Mesothelial cell of epicardium (in vitro differentiated cells): ENCODE measurements around the gene TOP1. TPM values are rescaled to one million over a fixed set of nuclear protein-coding genes. Genes with fewer than 3 reads are reported as not detected.
"Not testable (repeated sequence)": the region's sequence is repeated elsewhere in the genome, so short reads cannot be mapped to it uniquely, and the experiment has no call there.

Source experiments
- DNase-seq, 2 experiments: peaks; one replicate each; pipeline ENCODE4 v3.0.0; 2021; ENCODE audit warnings: low spot score in 2 of 2; ENCODE audit not compliant: unreplicated experiment in 2 of 2
- H3K27ac Mint-ChIP-seq: 2 replicates; pipeline ENCODE4 v1.8.0; 2021; ENCODE audit warnings: mixed read lengths
- H3K27me3 Mint-ChIP-seq: 2 replicates; pipeline ENCODE4 v1.8.0; 2021; ENCODE audit warnings: low read depth, mixed read lengths
- H3K36me3 Mint-ChIP-seq: 2 replicates; pipeline ENCODE4 v1.8.0; 2021; ENCODE audit warnings: mixed read lengths
- H3K4me1 Mint-ChIP-seq: 2 replicates; pipeline ENCODE4 v1.8.0; 2021; ENCODE audit warnings: mixed read lengths
- H3K4me3 Mint-ChIP-seq: 2 replicates; pipeline ENCODE4 v1.8.0; 2021; ENCODE audit warnings: mild to moderate bottlenecking, moderate library complexity, mixed read lengths
- H3K9me3 Mint-ChIP-seq: 2 replicates; pipeline ENCODE4 v1.8.0; 2021; ENCODE audit warnings: mixed read lengths
- CTCF ChIP-seq: fragments of 200-600 bp; sonication (generic); IDR thresholded peaks from one replicate; pipeline ENCODE4 v1.5.0; 2021; ENCODE audit warnings: antibody characterized with exemption; ENCODE audit not compliant: unreplicated experiment
- total RNA-seq: library from RNA; stranded (reverse); gene quantifications from 3 replicates; pipeline ENCODE4 v1.2.1, GENCODE V29; 2021

The TOP1 gene
- total RNA-seq, 1 donor from 2014 or later = 76.7 TPM

- Mint-ChIP-seq H3K4me1 (peaks cover 11% of the 10 kb centered on the region), H3K27me3 (no peaks in the 10 kb centered on the region), H3K36me3 (peaks cover 24% of the 10 kb centered on the region), H3K9me3 (no peaks in the 10 kb centered on the region), H3K4me3 (no peak overlapping the region), H3K27ac (no peak overlapping the region)
- DNase-seq = no peak
- no peak for TF ChIP-seq CTCF
Observed at GRCh38 chr20:41131594-41132387, 103.2 kb downstream of the TOP1 start.

GRCh38 chr20:41132388-41132775 is 103.8 kb downstream of the TOP1 start:
- Mint-ChIP-seq H3K4me1 (peaks cover 11% of the 10 kb centered on the region), H3K36me3 (peaks cover 21% of the 10 kb centered on the region)
- not testable (repeated sequence) for H3K27me3 Mint-ChIP-seq, H3K27ac Mint-ChIP-seq, H3K9me3 Mint-ChIP-seq, H3K4me3 Mint-ChIP-seq, DNase-seq

GRCh38 chr20:41133709-41134361 is 105.2 kb downstream of the TOP1 start:
- no peak for DNase-seq
- H3K27me3 Mint-ChIP-seq = no peaks in the 10 kb centered on the region
- no peak overlapping the region for H3K4me3 Mint-ChIP-seq
- TF ChIP-seq CTCF = no peak
- H3K4me1 Mint-ChIP-seq = peaks cover 14% of the 10 kb centered on the region
- H3K27ac Mint-ChIP-seq = no peak overlapping the region
- peaks cover 14% of the 10 kb centered on the region for H3K36me3 Mint-ChIP-seq
- no peaks in the 10 kb centered on the region for H3K9me3 Mint-ChIP-seq

GRCh38 chr20:41134362-41135186 is 106.0 kb downstream of the TOP1 start:
- no peak for TF ChIP-seq CTCF
- H3K9me3 Mint-ChIP-seq = no peaks in the 10 kb centered on the region
- no peaks in the 10 kb centered on the region for H3K27me3 Mint-ChIP-seq
- H3K4me1 Mint-ChIP-seq = peaks cover 22% of the 10 kb centered on the region
- peaks cover 12% of the 10 kb centered on the region for H3K36me3 Mint-ChIP-seq
- no peak for DNase-seq
- no peak overlapping the region for H3K27ac Mint-ChIP-seq
- H3K4me3 Mint-ChIP-seq = no peak overlapping the region

DNA sequence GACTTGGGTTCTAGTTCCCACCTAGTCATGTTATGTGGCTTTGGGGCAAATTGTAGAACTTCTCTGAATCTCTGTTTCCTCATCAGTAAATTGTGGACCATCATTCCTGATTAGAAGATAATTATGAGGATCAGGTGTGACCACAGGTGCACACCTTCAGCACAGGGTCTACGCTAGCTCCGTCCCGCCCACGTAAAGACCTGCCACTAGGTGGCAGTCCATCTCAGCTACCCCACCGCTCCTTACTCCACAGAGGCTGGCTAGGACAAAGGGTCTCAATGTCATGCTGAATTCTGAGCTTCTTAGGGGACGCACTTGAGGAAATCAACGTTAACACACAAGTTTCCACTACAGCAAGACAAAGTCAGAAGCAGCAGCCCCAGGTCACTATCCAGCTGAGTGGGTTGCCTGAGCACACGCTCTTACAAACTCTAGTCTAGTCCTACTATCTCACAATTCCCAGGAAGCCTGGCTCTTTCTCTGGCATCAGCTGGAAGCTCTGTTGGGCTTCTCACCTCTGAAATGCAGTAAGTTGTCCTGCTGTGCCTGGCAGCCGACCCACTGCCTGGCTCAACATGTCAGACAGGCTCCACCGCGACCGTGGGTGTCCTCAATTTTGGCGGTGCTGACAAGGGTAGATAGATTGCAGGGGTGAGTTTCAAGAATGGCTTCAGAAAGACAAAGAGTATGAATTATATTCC is 106.7 kb downstream of the TOP1 start:
- no peaks in the 10 kb centered on the region for H3K9me3 Mint-ChIP-seq
- peak; percentile 53 for TF ChIP-seq CTCF
- peaks cover 29% of the 10 kb centered on the region for H3K4me1 Mint-ChIP-seq
- H3K4me3 Mint-ChIP-seq = peak overlapping the region; percentile 84
- H3K27me3 Mint-ChIP-seq = no peaks in the 10 kb centered on the region
- no peak for DNase-seq
- peaks cover 8% of the 10 kb centered on the region for H3K36me3 Mint-ChIP-seq
- peak overlapping the region; percentile 94 for H3K27ac Mint-ChIP-seq
